ENCODE data around the gene CTDSPL2. TPM values are rescaled to one million over a fixed set of nuclear protein-coding genes. Genes with fewer than 3 reads are reported as not detected.
"Not testable (repeated sequence)": the region's sequence is repeated elsewhere in the genome, so short reads cannot be mapped to it uniquely, and the experiment has no call there.

Gene CTDSPL2
- total RNA-seq, 2 experiments from 2014 or later, result 76.6 to 79.0 TPM

DNA sequence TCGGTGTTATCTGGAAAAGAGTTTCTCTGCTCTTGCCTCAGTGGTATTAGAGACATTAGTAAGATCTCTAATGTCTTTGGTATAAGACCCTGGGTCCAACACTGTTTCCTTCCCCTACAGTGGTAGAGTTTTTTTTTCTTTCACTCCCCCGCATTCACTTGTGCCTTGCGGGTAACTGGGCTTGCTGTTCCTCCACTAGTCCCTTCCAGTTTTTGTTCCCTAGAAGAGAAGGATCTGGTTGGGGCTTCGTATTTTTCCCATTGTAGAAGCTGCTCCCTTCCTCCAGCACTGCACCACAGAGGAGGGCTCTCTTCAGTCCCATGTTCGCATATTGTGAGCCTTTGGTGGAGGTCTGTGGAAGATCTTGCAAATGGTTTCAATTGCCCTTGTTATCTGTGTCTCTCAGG, 13.7 kb downstream of the CTDSPL2 start:
- Mint-ChIP-seq H3K27ac (no peak overlapping the region), H3K4me3 (no peak overlapping the region)

GRCh38 chr15:44443515-44443914, 16.1 kb downstream of the CTDSPL2 start:
- POLR2A ChIA-PET, result no interaction called here

More for the DNA sequence above, 13.7 kb downstream of the CTDSPL2 start:
- ChIA-PET POLR2A (interaction anchor here (1.1 kb wide), 1 partner anchor 14 kb away, joined by 3 read pairs; no protein-coding TSS in a partner anchor), CTCF (no interaction called here)
- ATAC-seq (no peak), DNase-seq (no peak)
- Mint-ChIP-seq H3K4me1 (ENCODE audit: low read depth) (peaks cover 36% of the 10 kb centered on the region), H3K27me3 (ENCODE audit: low read depth) (no peaks in the 10 kb centered on the region), H3K36me3 (ENCODE audit: low read depth) (peaks cover 48% of the 10 kb centered on the region), H3K9me3 (ENCODE audit: insufficient read depth) (peaks cover 7% of the 10 kb centered on the region)

GRCh38 chr15:44447772-44448376, 20.4 kb downstream of the CTDSPL2 start:
- ATAC-seq (no peak), DNase-seq (no peak)
- ChIA-PET POLR2A (no interaction called here), CTCF (no interaction called here)
- Mint-ChIP-seq H3K27me3 (ENCODE audit: low read depth) (no peaks in the 10 kb centered on the region), H3K27ac (no peak overlapping the region), H3K9me3 (ENCODE audit: insufficient read depth) (peaks cover 13% of the 10 kb centered on the region), H3K36me3 (ENCODE audit: low read depth) (peaks cover 38% of the 10 kb centered on the region), H3K4me1 (ENCODE audit: low read depth) (peaks cover 14% of the 10 kb centered on the region), H3K4me3 (no peak overlapping the region)

More at GRCh38 chr15:44443515-44443914, 16.1 kb downstream of the CTDSPL2 start:
- H3K4me1 Mint-ChIP-seq (ENCODE audit: low read depth), result peaks cover 24% of the 10 kb centered on the region
- no peak for ATAC-seq
- no peak for DNase-seq
- H3K27me3 Mint-ChIP-seq (ENCODE audit: low read depth), result no peaks in the 10 kb centered on the region
- H3K9me3 Mint-ChIP-seq (ENCODE audit: insufficient read depth), result peaks cover 11% of the 10 kb centered on the region
- H3K27ac Mint-ChIP-seq, result no peak overlapping the region
- no peak overlapping the region for H3K4me3 Mint-ChIP-seq
- H3K36me3 Mint-ChIP-seq (ENCODE audit: low read depth), result peaks cover 48% of the 10 kb centered on the region
- CTCF ChIA-PET, result interaction anchor here (1.8 kb wide), 1 partner anchor 17 kb away, joined by 6 read pairs; the partner anchor contains the start of gene CTDSPL2

DNA sequence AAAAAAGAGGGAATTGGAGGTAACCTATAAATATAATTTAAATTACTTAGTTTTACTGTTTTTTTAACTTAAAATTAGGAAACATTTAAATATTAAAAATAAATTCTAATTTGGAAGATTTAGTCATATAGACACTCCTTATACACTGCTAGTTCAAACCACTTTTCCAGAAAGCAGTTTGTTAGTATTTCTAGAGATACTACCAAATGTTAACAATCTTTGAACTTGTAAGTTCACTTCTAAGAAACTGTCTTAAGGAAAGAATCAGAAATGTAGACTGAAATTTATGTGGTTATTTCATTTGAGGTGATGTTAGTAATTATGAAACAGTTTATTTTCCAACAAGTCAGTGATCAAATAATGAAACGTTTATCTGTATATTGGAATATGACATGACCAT, 22.7 kb downstream of the CTDSPL2 start:
- Mint-ChIP-seq H3K27me3 (ENCODE audit: low read depth) (no peaks in the 10 kb centered on the region), H3K36me3 (ENCODE audit: low read depth) (peaks cover 38% of the 10 kb centered on the region), H3K4me3 (no peak overlapping the region), H3K9me3 (ENCODE audit: insufficient read depth) (peaks cover 6% of the 10 kb centered on the region), H3K27ac (no peak overlapping the region), H3K4me1 (ENCODE audit: low read depth) (peaks cover 17% of the 10 kb centered on the region)
- POLR2A ChIA-PET, result no interaction called here
- DNase-seq, result no peak
- ATAC-seq, result no peak
- CTCF ChIA-PET, result no interaction called here

DNA sequence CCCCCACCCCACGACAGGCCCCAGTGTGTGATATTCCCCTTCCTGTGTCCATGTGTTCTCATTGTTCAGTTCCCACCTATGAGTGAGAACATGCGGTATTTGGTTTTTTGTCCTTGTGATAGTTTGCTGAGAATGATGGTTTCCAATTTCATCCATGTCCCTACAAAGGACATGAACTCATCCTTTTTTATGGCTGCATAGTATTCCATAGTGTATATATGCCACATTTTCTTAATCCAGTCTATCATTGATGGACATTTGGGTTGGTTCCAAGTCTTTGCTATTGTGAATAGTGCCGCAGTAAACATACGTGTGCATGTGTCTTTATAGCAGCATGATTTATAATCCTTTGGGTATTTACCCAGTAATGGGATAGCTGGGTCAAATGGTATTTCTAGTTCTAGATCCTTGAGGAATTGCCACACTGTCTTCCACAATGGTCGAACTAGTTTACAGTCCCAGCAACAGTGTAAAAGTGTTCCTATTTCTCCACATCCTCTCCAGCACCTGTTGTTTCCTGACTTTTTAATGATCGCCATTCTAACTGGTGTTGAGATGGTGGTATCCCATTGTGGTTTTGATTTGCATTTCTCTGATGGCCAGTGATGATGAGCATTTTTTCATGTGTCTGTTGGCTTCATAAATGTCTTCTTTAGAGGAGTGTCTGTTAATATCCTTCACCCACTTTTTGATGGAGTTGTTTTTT, 26.3 kb downstream of the CTDSPL2 start:
- peaks cover 22% of the 10 kb centered on the region for H3K36me3 Mint-ChIP-seq (ENCODE audit: low read depth)
- H3K9me3 Mint-ChIP-seq (ENCODE audit: insufficient read depth); CTCF ChIA-PET; H3K27me3 Mint-ChIP-seq (ENCODE audit: low read depth); H3K27ac Mint-ChIP-seq; POLR2A ChIA-PET; H3K4me3 Mint-ChIP-seq; ATAC-seq; DNase-seq: not testable (repeated sequence)
- peaks cover 16% of the 10 kb centered on the region for H3K4me1 Mint-ChIP-seq (ENCODE audit: low read depth)

- no peak for ATAC-seq
- ChIA-PET CTCF (no interaction called here), POLR2A (no interaction called here)
- peaks cover 36% of the 10 kb centered on the region for H3K36me3 Mint-ChIP-seq (ENCODE audit: low read depth)
- H3K27ac Mint-ChIP-seq, result no peak overlapping the region
- no peak overlapping the region for H3K4me3 Mint-ChIP-seq
- no peaks in the 10 kb centered on the region for H3K27me3 Mint-ChIP-seq (ENCODE audit: low read depth)
- H3K4me1 Mint-ChIP-seq (ENCODE audit: low read depth), result peaks cover 10% of the 10 kb centered on the region
- no peak for DNase-seq
- no peaks in the 10 kb centered on the region for H3K9me3 Mint-ChIP-seq (ENCODE audit: insufficient read depth)
Measured at GRCh38 chr15:44458429-44458828, 31.0 kb downstream of the CTDSPL2 start.

DNA sequence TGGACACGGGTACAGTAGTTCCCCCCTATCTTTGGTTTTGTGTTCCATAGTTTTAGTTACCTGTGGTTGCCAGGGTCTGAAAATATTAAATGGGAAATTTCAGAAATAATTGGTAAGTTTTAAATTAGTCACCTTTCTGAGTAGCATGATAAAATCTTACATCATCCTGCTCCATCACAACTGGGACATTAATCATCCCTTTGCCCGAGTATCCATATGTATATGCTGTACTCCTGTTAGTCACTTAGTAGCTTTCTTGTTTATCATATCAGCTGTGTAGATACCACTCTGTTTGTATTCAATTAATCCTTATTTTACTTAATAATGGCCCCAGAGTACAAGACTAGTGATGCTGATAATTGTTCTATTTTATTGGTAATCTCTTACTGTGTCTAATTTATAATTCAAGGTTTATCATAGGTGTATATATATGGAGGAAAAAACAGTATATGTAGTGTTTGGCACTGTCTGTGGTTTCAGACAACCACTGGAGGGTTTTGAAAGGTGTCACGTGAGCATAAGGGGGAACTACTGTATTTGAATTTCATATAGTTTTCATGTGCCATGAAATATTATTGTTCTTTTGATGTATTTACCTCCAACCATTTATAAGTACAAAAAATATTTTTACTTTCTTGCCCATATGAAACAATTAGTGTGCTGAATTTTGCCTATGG, 41.4 kb downstream of the CTDSPL2 start:
- ATAC-seq (peak; percentile 49), DNase-seq (no peak)
- CTCF ChIA-PET, result interaction anchor here (0.6 kb wide), 1 partner anchor 12 kb away, joined by 3 read pairs; no protein-coding TSS in a partner anchor
- H3K36me3 Mint-ChIP-seq (ENCODE audit: low read depth), result peaks cover 31% of the 10 kb centered on the region
- H3K27me3 Mint-ChIP-seq (ENCODE audit: low read depth), result no peaks in the 10 kb centered on the region
- H3K4me1 Mint-ChIP-seq (ENCODE audit: low read depth), result peaks cover 9% of the 10 kb centered on the region
- H3K27ac Mint-ChIP-seq, result no peak overlapping the region
- POLR2A ChIA-PET, result interaction anchor here (0.6 kb wide), 1 partner anchor 179 kb away, joined by 3 read pairs; no protein-coding TSS in a partner anchor
- H3K9me3 Mint-ChIP-seq (ENCODE audit: insufficient read depth), result no peaks in the 10 kb centered on the region
- no peak overlapping the region for H3K4me3 Mint-ChIP-seq

DNA sequence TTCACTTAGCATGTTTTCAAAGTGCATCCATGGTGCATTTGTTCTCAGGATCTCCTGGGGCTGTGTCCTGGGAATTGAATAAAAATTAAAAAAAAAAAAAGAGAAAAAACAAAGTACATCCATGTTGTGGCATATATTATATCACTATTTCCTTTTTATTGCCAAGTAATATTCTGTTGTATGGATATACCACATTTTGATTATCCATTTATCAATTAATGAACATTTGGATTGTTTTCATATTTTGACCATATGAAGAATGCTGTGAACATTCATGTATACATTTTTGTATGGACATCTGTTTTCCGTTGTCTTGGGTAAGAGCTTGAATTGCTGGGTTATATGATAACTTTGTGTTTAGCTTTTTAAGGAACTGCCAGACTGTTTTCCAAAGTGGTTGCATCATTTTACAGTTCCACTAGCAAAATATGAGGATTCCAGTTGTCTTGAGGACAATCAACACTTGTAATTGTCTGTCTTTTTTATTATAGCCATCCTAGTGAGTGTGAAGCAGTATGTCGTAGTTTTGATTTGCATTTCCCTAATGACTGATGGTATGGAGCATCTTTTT, 44.5 kb downstream of the CTDSPL2 start:
- Mint-ChIP-seq H3K4me3 (no peak overlapping the region), H3K27ac (no peak overlapping the region), H3K27me3 (ENCODE audit: low read depth) (no peaks in the 10 kb centered on the region), H3K9me3 (ENCODE audit: insufficient read depth) (no peaks in the 10 kb centered on the region), H3K4me1 (ENCODE audit: low read depth) (peaks cover 9% of the 10 kb centered on the region), H3K36me3 (ENCODE audit: low read depth) (peaks cover 22% of the 10 kb centered on the region)
- CTCF ChIA-PET, result no interaction called here
- DNase-seq, result no peak
- POLR2A ChIA-PET, result no interaction called here
- no peak for ATAC-seq

DNA sequence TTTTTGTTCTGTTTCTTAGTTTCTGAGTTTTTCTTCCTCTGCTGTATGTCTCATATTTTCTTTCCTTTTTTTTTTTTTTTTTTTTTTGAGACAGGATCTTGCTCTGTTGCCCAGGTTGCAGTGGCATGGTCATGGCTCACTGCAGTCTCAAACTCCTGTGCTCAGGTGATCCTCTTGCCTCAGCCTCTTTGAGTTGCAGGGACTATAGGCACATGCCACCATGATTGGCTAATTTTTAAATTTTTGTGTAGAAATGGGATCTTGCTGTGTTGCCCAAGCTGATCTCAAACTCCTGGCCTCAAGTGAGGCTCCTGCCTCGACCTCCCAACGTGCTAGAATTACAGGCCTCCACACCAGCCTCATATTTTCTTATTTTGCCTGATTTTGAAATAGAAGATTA, 51.9 kb downstream of the CTDSPL2 start:
- ATAC-seq (no peak), DNase-seq (no peak)
- Mint-ChIP-seq H3K27ac (no peak overlapping the region), H3K27me3 (ENCODE audit: low read depth) (no peaks in the 10 kb centered on the region), H3K36me3 (ENCODE audit: low read depth) (peaks cover 6% of the 10 kb centered on the region), H3K4me3 (no peak overlapping the region), H3K4me1 (ENCODE audit: low read depth) (peaks cover 3% of the 10 kb centered on the region), H3K9me3 (ENCODE audit: insufficient read depth) (no peaks in the 10 kb centered on the region)
- POLR2A ChIA-PET, result no interaction called here
- CTCF ChIA-PET, result no interaction called here

GRCh38 chr15:44482090-44482489, 54.7 kb downstream of the CTDSPL2 start:
- DNase-seq (no peak), ATAC-seq (no peak)
- H3K9me3 Mint-ChIP-seq (ENCODE audit: insufficient read depth), result no peaks in the 10 kb centered on the region
- peaks cover 3% of the 10 kb centered on the region for H3K4me1 Mint-ChIP-seq (ENCODE audit: low read depth)
- POLR2A ChIA-PET, result no interaction called here
- no peak overlapping the region for H3K27ac Mint-ChIP-seq
- H3K4me3 Mint-ChIP-seq, result no peak overlapping the region
- peaks cover 6% of the 10 kb centered on the region for H3K36me3 Mint-ChIP-seq (ENCODE audit: low read depth)
- no peaks in the 10 kb centered on the region for H3K27me3 Mint-ChIP-seq (ENCODE audit: low read depth)
- CTCF ChIA-PET, result interaction anchor here (0.9 to 2.8 kb wide), 4 partner anchors 9 to 54 kb away, joined by 3 to 8 read pairs (median 3); partner anchors contain the start of gene CTDSPL2

DNA sequence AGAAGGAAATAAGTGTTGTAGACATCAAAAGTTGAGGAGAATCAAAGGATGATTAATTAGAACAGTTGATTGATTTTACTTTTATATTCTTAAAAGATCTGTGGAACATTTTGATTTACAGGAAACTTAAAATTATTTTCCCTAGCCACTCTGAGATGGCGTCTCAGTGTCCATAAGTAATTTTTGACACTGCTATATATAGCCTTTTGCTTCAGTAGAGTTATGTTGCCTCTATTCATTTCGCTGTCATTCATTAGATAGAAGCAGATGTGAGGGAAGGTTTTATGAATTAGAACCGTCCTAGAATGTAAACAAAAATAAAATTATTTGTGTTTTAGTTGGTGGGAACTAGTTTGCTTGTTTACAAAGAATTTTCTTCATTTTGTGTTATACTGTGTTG, 58.5 kb downstream of the CTDSPL2 start:
- no peaks in the 10 kb centered on the region for H3K27me3 Mint-ChIP-seq (ENCODE audit: low read depth)
- H3K4me3 Mint-ChIP-seq, result no peak overlapping the region
- ChIA-PET CTCF (interaction anchor here (1.6 kb wide), 1 partner anchor 15 kb away, joined by 4 read pairs; no protein-coding TSS in a partner anchor), POLR2A (no interaction called here)
- no peaks in the 10 kb centered on the region for H3K9me3 Mint-ChIP-seq (ENCODE audit: insufficient read depth)
- ATAC-seq (no peak), DNase-seq (no peak)
- peaks cover 4% of the 10 kb centered on the region for H3K4me1 Mint-ChIP-seq (ENCODE audit: low read depth)
- peaks cover 26% of the 10 kb centered on the region for H3K36me3 Mint-ChIP-seq (ENCODE audit: low read depth)
- no peak overlapping the region for H3K27ac Mint-ChIP-seq

DNA sequence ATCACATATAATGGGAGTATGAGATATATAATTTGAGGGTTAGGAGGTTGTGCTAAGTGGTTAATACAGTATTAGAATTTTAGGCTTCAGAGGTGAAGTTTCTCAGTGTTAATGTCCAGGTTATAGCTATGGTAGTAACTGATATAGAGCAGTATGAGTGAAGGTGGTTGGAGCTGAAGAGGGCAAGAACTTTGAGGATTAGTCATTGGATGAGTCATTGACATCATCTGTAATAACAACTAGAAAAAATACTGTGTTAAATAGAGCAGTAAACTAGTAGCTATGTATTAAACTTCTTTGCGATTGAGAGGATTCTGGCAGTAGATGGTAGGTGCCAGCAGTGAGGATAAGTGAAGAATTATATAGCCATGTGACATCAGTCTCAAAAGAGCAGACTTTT, 62.0 kb downstream of the CTDSPL2 start:
- Mint-ChIP-seq H3K27ac (peak overlapping the region; percentile 19), H3K36me3 (ENCODE audit: low read depth) (peaks cover 38% of the 10 kb centered on the region), H3K4me3 (no peak overlapping the region), H3K27me3 (ENCODE audit: low read depth) (no peaks in the 10 kb centered on the region), H3K9me3 (ENCODE audit: insufficient read depth) (no peaks in the 10 kb centered on the region), H3K4me1 (ENCODE audit: low read depth) (peaks cover 4% of the 10 kb centered on the region)
- POLR2A ChIA-PET, result no interaction called here
- DNase-seq (no peak), ATAC-seq (no peak)
- CTCF ChIA-PET, result interaction anchor here (1.0 kb wide), 1 partner anchor 12 kb away, joined by 3 read pairs; no protein-coding TSS in a partner anchor
